ENCODE measurements around the gene TKTL2. TPM values are rescaled to one million over a fixed set of nuclear protein-coding genes. Genes with fewer than 3 reads are reported as not detected.

Gene TKTL2
- not detected for polyA plus RNA-seq (2013, experiment 1 of 2; ENCODE audit: insufficient read length)
- polyA plus RNA-seq (2013, experiment 2 of 2; ENCODE audit: insufficient read length), result not detected

GRCh38 chr4:163473576-163473975 is at the start of gene TKTL2:
Gene TKTL2 (minus strand): TSS chr4:163473754. CDS start chr4:163473734, 20 bp downstream.
- no peak for DNase-seq

- no peak for DNase-seq
Observed at GRCh38 chr4:163515198-163515597, 41.6 kb upstream of the TKTL2 start.

DNA sequence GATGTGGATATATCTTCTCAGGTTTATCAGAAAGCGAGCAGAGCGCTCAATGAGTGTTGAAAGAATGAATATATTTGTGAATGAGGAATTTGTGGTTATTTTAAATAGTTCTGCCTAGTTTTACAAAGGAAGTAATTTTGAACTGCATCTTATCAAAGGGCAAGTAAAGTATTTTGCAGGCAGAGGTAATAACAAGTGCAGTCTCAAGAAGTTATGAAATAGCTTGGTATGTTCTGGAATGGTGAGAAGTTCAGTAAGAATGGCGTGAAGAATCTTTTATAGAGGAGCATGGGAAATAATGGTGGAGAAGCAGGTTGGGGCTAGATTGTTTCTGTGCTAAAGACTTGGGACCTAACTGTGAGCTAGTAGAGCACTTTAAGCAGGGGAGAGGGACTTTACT is 31.8 kb upstream of the TKTL2 start:
- no peak for DNase-seq

GRCh38 chr4:163500586-163500985 is 27.0 kb upstream of the TKTL2 start:
- no peak for DNase-seq

DNA sequence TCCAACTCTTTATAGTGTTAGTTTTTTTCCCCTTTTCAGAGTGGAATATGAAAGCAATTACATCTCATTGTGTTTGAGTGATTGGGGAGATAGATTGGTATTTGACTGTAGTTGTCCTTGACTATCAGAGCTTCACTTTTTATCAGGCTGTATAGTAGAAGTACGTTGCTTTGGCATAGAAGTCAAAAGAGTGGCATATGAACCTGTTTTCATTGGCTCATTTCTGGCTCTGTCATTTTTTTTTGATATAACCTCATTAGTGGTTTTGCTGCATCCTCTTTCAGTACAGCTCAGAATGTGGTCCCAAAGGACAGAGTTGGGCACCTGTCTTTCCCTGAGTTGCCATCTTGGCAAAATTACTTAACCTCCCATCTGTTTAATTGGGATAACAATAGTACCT is 22.3 kb upstream of the TKTL2 start:
- DNase-seq, result no peak

GRCh38 chr4:163494360-163495241 is 21.0 kb upstream of the TKTL2 start, which contains the start of gene TMA16:
Gene TMA16 (plus strand): TSS chr4:163494690. CDS start chr4:163494802, 112 bp downstream.
- DNase-seq, result peak; percentile 96

DNA sequence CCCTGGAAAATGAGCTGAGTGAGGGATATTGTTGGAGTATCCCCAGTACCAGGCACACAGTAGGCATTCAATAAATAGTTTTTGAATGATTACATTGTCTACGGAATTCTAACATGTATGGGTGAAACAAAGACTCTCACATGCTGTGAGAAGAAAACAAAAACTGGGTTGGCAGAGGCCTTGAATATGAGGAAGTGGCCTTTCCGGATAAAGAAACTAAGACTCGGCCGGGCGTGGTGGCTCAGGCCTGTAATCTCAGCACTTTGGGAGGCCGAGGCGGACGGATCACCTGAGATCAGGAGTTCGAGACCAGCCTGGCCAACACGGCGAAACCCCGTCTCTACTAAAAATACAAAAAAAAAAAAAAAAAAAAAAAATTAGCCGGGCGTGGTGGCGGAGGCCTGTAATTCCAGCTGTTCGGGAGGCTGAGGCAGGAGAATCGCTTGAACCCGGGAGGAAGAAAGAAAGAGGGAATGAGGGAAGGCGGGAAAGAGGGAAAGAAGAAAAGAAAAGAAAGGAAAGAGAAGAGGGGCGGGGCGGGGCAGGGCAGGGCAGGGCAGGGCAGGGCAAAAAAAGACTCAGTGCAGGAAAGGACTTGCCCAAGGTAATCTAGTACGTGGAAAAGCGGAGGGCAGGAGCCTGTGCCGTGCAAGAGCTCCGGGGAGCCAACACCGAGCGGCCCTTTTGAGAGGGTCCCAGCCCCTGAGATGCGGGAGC is 20.2 kb upstream of the TKTL2 start:
- no peak for DNase-seq

DNA sequence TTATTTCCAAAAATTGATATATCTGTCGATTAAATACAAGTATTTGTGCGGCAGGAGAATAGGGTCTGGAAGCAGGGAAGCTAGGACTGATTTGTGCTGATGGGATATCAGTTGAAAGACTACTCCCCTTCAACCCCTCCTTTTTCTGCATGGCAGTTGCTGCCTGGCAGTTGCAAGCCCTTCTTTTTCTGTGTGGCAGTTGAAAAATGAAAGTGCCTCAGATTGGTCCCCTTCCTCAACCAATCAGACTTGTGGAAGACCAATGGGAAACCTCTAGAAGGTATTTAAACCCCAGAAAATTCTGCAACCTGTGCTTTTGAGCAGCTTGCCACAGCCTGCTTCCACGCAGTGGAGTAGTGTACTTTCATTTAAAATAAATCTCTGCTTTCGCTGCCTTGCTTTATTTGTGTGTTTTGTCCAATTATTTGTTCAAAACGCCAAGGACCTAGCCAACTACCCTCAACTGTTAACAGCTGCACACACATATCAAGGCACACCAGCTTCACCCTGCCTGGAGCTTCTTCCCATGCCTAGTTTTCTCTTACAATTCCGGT is 19.5 kb upstream of the TKTL2 start:
- DNase-seq, result no peak

- no peak for DNase-seq
Observed at GRCh38 chr4:163489929-163490328, 16.4 kb upstream of the TKTL2 start.

GRCh38 chr4:163486321-163486720 is 12.8 kb upstream of the TKTL2 start:
- no peak for DNase-seq

GRCh38 chr4:163485589-163485988 is 12.0 kb upstream of the TKTL2 start:
- no peak for DNase-seq

- peak; percentile 57 for DNase-seq
Observed at GRCh38 chr4:163484906-163485305, 11.4 kb upstream of the TKTL2 start.

- no peak for DNase-seq
Observed at GRCh38 chr4:163482190-163482589, 8.6 kb upstream of the TKTL2 start.

DNA sequence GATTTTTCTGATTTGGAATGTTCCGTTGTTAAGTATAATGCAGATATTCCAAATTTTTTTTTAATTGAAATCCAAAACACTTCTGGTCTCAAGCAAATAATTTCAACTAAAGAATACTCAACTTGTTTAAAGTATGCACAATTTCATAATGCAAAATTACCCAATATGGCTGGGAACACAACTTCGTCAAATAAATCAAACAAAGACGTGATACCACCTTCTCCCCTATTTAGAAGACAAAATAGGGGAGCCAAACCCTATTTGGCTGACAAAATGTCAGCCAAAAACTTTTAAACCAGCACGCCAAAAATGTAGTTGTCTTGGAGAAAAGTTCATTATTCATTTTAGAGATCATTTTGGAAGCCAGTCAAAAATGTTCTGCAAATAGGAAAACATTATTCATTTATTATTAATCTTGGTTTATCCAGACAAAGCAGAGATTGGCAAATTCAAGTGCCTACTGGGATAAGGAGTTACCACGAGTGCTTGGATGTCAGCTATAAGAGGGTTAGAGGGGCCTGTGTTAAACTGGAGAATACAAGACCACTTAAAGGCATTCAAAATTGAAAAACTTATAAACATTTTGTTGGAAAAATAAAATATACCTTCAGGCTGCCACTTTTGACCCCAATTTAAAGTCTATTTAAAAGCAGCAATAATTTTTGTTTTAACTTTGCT is 3.3 kb upstream of the TKTL2 start:
- DNase-seq, result no peak

- DNase-seq, result no peak
Observed at GRCh38 chr4:163474027-163474426, 473 bp upstream of the TKTL2 start.

DNA sequence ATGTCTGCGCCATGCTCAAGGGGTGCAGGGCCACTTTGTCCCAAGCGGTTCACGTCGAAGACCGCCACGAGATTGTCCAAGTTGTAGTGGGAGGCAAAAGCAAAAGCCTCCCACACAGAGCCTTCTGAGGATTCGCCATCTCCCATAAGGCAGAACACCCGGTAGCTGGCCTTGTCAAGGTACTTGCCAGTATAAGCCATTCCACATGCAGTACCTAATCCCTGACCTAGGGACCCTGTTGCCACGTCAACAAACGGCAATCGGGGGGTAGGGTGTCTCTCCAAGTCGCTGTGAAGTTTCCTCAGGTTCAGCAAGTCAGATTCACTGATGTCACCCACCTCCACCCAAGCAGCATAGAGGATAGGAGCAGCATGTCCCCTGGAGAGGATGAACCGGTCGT is 424 bp downstream of the TKTL2 start:
- DNase-seq, result no peak

- DNase-seq, result no peak
Observed at GRCh38 chr4:163470391-163470790, 3.2 kb downstream of the TKTL2 start.

GRCh38 chr4:163467082-163467770 is 6.3 kb downstream of the TKTL2 start:
- DNase-seq, result no peak

- no peak for DNase-seq
Observed at GRCh38 chr4:163462556-163462955, 11.0 kb downstream of the TKTL2 start.

DNA sequence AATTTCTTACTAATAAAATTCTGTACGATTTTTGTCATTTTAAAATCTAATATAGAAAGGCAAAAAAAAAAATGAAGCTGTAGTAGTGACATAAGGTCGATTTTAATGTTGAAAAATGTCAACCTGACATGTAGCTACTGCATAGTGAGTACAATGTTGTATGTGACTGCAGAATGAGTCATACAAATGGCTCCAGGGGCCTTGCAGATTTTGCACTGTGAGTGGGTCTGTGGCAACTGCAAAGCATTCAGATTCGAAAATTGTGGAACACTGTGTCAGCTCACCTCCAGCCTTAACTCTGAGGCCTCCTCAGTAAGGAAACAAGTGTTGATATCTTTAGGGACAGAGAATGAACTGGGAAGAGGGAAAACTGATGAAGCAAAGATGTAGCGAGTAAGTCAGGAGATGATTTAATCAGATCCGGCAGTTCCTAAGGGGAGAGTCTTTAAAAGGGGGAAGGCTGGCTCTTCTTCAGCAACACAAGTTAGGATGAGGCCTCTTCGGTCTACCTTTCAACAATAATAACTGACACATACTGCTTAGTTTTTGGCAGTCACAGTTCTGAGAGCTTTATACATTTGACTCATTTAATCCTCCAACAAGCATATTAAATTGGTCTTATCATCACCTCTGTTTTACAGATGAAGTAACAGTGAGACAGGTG is 24.9 kb downstream of the TKTL2 start:
- peak; percentile 1 for DNase-seq

DNA sequence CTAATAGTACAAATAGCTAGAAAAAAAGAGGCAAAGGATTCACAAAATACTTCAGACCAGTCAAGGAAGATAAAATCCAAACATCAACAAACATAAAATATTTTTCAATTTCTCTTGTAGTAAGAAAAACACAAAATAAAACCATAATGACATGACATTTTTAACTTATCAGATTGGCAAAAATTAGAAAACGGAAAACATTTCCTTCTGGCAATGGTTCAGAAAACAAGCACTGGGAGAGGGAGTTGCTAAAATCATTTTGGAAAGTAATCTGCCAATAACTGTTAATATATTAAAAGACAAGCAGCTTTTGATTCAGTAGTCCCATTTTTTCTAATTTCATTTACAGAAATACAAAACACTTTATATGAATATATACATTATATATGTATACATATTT is 26.1 kb downstream of the TKTL2 start:
- DNase-seq, result no peak

All from fibroblast of skin of scalp (primary cell).